Activated CD4-positive, CD25-positive, alpha-beta regulatory T cell treated with anti-CD3 and anti-CD28 coated beads, Interleukin-2, amount 50 U/mL, for 16 hours (primary cell): ENCODE data around the gene C11orf98.
"Not testable (repeated sequence)": the region's sequence is repeated elsewhere in the genome, so short reads cannot be mapped to it uniquely, and the experiment has no call there.

Experiments
- DNase-seq: peaks from one replicate; pipeline ENCODE4 v3.0.0-alpha.2; 2020; ENCODE audit warnings: low read depth, low spot score

Gene C11orf98

DNA sequence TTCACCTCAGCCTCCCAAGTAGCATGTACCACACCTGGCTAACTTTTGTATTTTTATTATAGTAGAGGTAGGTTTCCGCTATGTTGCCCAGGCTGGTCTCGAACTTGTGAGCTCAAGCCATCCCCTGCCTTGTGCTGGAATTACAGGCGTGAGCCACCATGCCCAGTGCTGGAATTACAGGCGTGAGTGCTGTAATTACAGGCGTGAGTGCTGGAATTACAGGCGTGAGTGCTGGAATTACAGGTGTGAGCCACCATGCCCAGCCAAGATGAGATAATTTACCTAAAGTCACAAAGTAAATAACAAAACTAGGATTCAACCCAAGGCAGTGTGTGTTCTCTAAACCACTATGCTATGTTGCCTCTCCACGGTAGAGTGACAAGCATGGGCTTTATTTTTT is 17.5 kb upstream of the C11orf98 start:
- DNase-seq = no peak

DNA sequence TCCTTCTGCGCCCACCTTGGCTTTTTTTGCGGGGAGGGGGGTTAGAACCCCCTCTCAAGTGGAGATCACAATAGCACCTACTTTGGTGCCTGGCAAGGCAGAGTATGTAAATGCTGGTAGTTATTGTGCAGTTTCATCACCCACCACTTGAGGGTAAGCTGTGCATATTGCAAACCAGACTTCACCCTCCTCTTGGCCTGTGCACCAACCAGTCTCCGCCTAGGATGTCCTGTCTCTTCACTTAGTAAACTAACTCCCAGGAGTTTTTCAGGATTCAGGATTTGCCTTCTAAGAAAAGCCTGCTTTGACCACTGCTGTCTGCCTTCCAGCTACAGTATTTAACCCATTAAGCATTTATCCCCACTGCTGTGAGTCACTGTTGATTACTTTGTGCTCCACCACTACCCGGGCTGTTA is 15.8 kb upstream of the C11orf98 start:
- DNase-seq = no peak

DNA sequence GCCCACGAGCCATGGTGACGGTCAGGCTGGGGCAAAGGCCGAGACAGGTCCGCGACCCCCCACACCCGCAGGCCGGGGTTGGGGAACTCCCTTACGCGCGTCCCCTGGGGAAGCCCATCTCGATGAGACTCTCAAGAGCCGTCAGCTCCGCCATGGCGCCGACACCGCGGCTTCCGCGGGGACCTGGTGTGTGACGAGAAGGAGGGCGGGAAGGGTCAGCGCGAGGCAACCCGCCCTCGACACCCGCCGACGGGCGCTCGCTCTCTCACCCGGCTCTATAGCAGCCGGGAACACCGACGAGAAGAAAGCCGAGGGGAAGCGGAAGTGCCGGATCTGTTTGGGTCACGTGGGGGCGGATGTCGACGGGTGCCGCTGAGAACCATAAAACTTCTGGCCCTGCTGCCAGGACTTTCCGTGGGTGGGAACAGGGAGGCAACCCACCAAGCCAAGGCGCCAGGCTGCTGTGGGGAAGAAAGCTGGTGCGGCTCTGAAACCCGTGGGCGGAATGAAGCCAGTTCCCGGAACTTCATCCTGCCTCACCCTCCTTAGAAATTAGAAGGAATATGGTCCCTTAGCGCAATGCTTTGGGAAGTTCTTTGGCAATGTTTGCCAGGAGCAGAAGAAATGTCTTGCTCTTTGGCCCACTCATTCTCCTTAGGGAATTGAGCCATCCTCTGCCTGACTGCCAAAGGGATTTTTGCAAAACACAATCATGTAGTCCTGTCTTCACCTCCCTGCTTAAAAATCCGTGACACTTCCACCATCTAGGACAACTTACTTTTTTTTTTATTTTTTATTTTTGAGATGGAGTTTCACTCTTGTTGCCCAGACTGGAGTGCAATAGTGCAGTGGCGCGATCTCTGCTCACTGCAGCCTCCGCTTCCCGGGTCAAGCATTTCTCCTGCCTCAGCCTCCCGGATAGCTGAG is 14.0 kb upstream of the C11orf98 start, which contains the start of gene UBXN1:
Gene UBXN1, minus strand, starts transcription at position 304 of the 927 bp plus-strand sequence. Its CDS starts 150 bp downstream, at position 154.
- DNase-seq = peak; percentile 69

DNA sequence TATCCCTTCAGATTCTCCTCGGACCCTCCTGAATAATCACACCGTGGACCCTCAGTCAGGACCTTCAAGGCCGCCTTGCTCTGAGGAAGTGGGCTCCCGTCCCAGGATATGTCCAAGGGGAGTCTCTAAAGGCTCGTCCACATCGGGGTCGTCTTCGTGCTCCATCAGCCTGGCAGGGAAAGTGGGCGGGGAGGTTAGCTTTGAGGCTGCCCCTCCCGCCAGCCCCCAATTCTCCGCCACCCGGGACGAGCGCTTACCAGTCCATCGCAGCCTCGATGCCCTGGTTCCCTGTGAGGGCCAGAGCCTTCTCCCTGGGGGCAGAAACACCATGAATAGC is 13.4 kb upstream of the C11orf98 start:
- DNase-seq = no peak

- DNase-seq = no peak
These were observed 12.7 kb upstream of the C11orf98 start for GRCh38 chr11:62677714-62678113.

DNA sequence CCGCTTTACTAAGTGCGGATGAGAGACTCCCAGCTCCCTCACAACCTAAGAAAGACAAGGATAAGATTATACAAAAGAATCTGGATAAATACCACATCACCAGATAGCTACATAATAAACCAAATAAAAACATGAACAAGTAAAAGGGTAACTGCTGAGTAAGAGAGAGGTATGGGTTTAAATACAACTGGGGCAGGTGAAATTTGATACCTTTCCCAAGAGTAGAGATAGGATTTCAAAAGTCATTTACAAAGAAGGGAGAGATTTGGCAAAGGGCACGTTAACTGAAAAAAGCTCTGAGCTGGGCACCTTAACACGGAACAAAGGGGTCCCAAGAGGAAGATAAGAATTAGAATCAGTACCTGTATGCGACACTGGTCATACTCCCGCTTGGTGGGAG is 12.1 kb upstream of the C11orf98 start:
- no peak for DNase-seq

GRCh38 chr11:62676698-62677097 is 11.7 kb upstream of the C11orf98 start:
- DNase-seq = no peak

DNA sequence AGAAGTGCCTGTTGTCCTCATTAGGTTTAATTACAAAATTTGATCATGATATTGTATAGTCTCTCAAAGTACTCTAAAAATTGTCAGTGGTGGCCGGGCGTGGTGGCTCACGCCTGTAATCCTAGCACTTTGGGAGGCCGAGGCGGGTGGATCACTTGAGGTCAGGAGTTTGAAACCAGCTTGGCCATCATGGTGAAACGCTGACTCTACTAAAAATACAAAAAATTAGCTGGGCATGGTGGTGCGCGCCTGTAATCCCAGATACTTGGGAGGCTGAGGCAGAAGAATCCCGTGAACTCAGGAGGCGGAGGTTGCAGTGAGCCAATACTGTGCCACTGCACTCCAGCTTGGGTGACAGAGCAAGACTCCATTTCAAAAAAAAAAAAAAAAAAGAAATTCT is 10.4 kb upstream of the C11orf98 start:
- not testable (repeated sequence) for DNase-seq

DNA sequence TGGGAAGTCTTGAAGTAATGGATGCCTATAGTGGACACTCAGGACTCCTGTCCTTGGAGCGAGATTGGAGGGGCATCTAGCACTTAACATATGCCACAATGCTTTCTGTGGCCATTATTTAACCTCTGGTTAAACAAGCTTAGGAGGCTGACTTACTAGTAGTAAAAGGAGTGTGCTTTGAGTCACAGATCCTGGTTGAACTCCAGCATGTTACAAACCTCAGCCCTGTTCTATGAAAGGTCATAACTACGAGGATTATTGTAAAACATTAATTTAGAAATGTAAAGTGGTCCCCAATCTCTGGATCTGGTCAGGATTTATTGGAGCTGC is 8.2 kb upstream of the C11orf98 start:
- no peak for DNase-seq

DNA sequence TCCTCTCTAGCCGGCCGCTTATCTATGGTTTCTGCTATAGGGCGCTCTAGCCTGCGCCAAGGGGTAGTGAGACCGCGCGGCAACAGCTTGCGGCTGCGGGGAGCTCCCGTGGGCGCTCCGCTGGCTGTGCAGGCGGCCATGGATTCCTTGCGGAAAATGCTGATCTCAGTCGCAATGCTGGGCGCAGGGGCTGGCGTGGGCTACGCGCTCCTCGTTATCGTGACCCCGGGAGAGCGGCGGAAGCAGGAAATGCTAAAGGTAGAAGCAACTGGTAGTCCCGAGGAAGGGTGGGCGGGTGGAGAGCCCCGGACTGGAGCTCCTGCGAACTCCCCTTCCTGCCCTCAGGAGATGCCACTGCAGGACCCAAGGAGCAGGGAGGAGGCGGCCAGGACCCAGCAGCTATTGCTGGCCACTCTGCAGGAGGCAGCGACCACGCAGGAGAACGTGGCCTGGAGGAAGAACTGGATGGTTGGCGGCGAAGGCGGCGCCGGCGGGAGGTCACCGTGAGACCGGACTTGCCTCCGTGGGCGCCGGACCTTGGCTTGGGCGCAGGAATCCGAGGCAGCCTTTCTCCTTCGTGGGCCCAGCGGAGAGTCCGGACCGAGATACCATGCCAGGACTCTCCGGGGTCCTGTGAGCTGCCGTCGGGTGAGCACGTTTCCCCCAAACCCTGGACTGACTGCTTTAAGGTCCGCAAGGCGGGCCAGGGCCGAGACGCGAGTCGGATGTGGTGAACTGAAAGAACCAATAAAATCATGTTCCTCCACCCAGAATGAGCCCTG is 6.8 kb upstream of the C11orf98 start, which contains the start of the genes LBHD1 and UQCC3:
Gene LBHD1, minus strand, starts transcription at position 660 of the 782 bp plus-strand sequence. CDS start 2,236 bp downstream, outside the sequence.
Gene UQCC3, plus strand, starts transcription at position 66 of the 782 bp plus-strand sequence. Its CDS starts 73 bp downstream, at position 139.
- peak; percentile 47 for DNase-seq

GRCh38 chr11:62671236-62671607 is 6.2 kb upstream of the C11orf98 start:
- no peak for DNase-seq

- DNase-seq = no peak
These were observed 4.6 kb upstream of the C11orf98 start for GRCh38 chr11:62669420-62670161.

GRCh38 chr11:62667460-62667859 is 2.5 kb upstream of the C11orf98 start:
- no peak for DNase-seq

- DNase-seq = no peak
These were observed 1.4 kb upstream of the C11orf98 start for GRCh38 chr11:62666259-62666926.

DNA sequence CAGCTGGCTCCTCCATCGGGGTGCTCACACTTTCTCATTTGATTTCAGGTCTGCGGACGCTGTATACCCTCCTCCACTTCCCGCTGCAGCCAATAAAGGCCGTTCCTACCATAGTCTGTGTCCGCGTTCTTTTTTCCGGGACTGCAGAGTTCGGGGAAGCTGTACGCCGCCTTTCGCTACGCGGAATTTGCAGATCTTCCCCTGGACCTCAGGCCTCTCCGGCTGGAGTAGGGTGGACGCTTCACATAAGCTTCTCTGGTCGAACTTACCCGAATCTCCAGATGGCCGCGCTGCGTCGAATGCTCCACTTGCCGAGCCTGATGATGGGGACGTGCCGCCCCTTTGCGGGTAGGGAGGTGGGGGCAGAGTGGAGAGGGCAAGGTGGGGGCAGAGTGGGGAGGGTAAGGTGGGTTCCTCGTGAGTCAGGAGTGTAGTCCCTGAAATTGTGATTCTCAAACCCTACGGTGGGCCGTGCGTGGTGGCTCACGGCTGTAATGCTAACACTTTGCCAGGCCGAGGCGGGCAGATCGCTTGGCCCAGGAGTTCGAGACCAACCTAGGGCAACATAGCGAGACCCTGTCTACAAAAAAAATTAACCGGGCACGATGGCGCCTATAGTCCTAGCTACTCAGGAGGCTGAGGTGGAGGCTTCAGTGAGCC is 719 bp upstream of the C11orf98 start:
- peak; percentile 30 for DNase-seq

- DNase-seq = no peak
These were observed 470 bp downstream of the C11orf98 start for GRCh38 chr11:62664405-62665074.

- no peak for DNase-seq
These were observed 8.1 kb downstream of the C11orf98 start for GRCh38 chr11:62656796-62657429.

DNA sequence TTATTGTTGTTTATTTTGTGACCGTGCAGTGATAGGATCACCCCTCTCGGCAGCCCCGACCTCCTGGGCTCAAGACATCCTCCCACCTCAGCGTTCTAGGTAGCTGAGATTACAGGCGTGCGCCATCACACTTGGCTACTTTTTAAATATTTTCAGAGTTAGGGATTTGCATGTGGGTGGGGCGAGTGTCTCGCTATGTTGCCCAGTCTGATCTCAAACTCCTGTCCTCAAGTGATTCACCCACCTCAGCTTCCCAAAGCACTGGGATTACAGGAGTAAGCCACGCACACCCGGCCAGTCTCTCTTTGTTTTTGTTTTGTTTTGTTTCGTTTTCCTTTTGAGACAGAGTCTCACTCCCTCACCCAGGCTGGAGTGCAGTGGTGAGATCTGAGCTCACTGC is 10.7 kb downstream of the C11orf98 start:
- DNase-seq = no peak

GRCh38 chr11:62652161-62653006 is 12.6 kb downstream of the C11orf98 start:
- DNase-seq = no peak
